ENCODE results near the gene TSPAN5. TPM values are rescaled to one million over a fixed set of nuclear protein-coding genes. Genes with fewer than 3 reads are reported as not detected.
A peak's percentile ranks its signal among the peaks of the same experiment; 100 is the strongest.

Gene TSPAN5
- total and polyA plus RNA-seq, 2 of the 4 experiments (the other 2 are of a cell fraction): 64.8 to 79.6 TPM

GRCh38 chr4:98642991-98643426, 15.4 kb downstream of the TSPAN5 start:
- Histone ChIP-seq H2BK120ac (ENCODE audit: low read depth, low read length) (no peak overlapping the region), H3K9me1 (ENCODE audit: insufficient read depth, low read length) (peaks cover 11% of the 10 kb centered on the region), H3K9me3 (ENCODE audit: control insufficient read depth, insufficient read depth, low read length) (no peaks in the 10 kb centered on the region), H4K5ac (ENCODE audit: low read depth, low read length) (no peak overlapping the region), H3K4ac (ENCODE audit: low read depth, low read length) (no peak overlapping the region), H3K56ac (ENCODE audit: extremely low read depth, insufficient read depth, low read length) (no peak overlapping the region), H3K27ac (ENCODE audit: insufficient read depth, low read length) (no peak overlapping the region; the same call in 1 of the 2 replicates), H3K4me2 (ENCODE audit: low read depth, low read length) (peak overlapping the region; percentile 49; the same call in 1 of the 2 replicates), H3K4me1 (ENCODE audit: control insufficient read depth, insufficient read depth, low read length) (peaks cover 16% of the 10 kb centered on the region), H3K79me1 (ENCODE audit: low read depth in 1 of 2, low read length in 2 of 2) (peaks cover 24 to 76% of the 10 kb centered on the region in 2 experiments), H3K36me3 (ENCODE audit: control insufficient read depth, insufficient read depth, low read length) (peaks cover 6% of the 10 kb centered on the region; the same call in 1 of the 2 replicates), H2BK5ac (ENCODE audit: low read depth, low read length, poor library complexity, severe bottlenecking) (peak overlapping the region; percentile 74), H3K4me3 (ENCODE audit: insufficient read depth, low read depth, low read length) (no peak overlapping the region), H2AFZ (replicated peaks; ENCODE audit: low read length, poor library complexity) (no peak overlapping the region), H2AK9ac (replicated peaks; ENCODE audit: low read depth, low read length, poor library complexity) (no peak overlapping the region), H4K91ac (ENCODE audit: insufficient read depth, low read depth, low read length) (no peak overlapping the region), H2BK20ac (ENCODE audit: low read depth, low read length) (no peak overlapping the region), H3K18ac (ENCODE audit: low read depth, low read length) (no peak overlapping the region), H3K23ac (ENCODE audit: low read depth, low read length) (no peak overlapping the region), H4K8ac (ENCODE audit: low read depth in 2 of 2, low read length in 2 of 2) (no peak overlapping the region), H3K27me3 (ENCODE audit: control insufficient read depth, insufficient read depth, low read length) (no peaks in the 10 kb centered on the region), H2BK15ac (ENCODE audit: low read depth, low read length) (no peak overlapping the region), H4K20me1 (ENCODE audit: insufficient read depth, low read length) (peaks cover 19% of the 10 kb centered on the region; the same call in 1 of the 2 replicates), H3K14ac (replicated peaks; ENCODE audit: low read depth, low read length) (peak overlapping the region; percentile 27; the same call in 1 of the 2 replicates), H2AK5ac (ENCODE audit: low read depth, low read length) (no peak overlapping the region), H3K9ac (ENCODE audit: low read depth, low read length) (no peak overlapping the region)
- peak; percentile 89 for DNase-seq
- in situ Hi-C loops (cut with MboI; ENCODE audit: low sequenced_read_pairs): no loop called here
- TF ChIP-seq MAFK (IDR thresholded peaks at IDR 0.05; ENCODE audit: low read depth, low read length) (no peak), MAZ (IDR thresholded peaks at IDR 0.05; ENCODE audit: borderline replicate concordance, low read depth, low read length) (no peak), BHLHE40 (IDR thresholded peaks at IDR 0.05; ENCODE audit: low read depth, low read length) (peak; percentile 23; the same call in 1 of the 2 replicates), SMC3 (IDR thresholded peaks at IDR 0.05; ENCODE audit: low read depth, low read length) (no peak), MXI1 (IDR thresholded peaks at IDR 0.05; ENCODE audit: borderline replicate concordance, low read depth, low read length) (no peak), CHD1 (IDR thresholded peaks at IDR 0.05; ENCODE audit: low read depth, low read length) (no peak), POLR2A (IDR thresholded peaks at IDR 0.05; ENCODE audit: low read depth, low read length) (no peak), RAD21 (IDR thresholded peaks at IDR 0.05; ENCODE audit: low read length) (no peak), RCOR1 (IDR thresholded peaks at IDR 0.05; ENCODE audit: insufficient replicate concordance, low read length) (no peak), RFX5 (IDR thresholded peaks at IDR 0.05; ENCODE audit: low read depth, low read length) (no peak), ELK1 (IDR thresholded peaks at IDR 0.05; ENCODE audit: borderline replicate concordance, low read depth, low read length) (no peak), NFE2L2 (IDR thresholded peaks at IDR 0.05; ENCODE audit: low read depth, low read length) (peak; percentile 16; the same call in 1 of the 2 replicates), FOS (IDR thresholded peaks at IDR 0.05; ENCODE audit: low read depth, low read length) (peak; percentile 81), CEBPB (IDR thresholded peaks at IDR 0.05; ENCODE audit: low read depth, low read length) (peak; percentile 94)
- TF ChIP-seq, protein P1, sequence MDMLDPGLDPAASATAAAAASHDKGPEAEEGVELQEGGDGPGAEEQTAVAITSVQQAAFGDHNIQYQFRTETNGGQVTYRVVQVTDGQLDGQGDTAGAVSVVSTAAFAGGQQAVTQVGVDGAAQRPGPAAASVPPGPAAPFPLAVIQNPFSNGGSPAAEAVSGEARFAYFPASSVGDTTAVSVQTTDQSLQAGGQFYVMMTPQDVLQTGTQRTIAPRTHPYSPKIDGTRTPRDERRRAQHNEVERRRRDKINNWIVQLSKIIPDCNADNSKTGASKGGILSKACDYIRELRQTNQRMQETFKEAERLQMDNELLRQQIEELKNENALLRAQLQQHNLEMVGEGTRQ (IDR thresholded peaks at IDR 0.05; ENCODE audit: low read depth, low read length): no peak
- TF ChIP-seq, protein P2, sequence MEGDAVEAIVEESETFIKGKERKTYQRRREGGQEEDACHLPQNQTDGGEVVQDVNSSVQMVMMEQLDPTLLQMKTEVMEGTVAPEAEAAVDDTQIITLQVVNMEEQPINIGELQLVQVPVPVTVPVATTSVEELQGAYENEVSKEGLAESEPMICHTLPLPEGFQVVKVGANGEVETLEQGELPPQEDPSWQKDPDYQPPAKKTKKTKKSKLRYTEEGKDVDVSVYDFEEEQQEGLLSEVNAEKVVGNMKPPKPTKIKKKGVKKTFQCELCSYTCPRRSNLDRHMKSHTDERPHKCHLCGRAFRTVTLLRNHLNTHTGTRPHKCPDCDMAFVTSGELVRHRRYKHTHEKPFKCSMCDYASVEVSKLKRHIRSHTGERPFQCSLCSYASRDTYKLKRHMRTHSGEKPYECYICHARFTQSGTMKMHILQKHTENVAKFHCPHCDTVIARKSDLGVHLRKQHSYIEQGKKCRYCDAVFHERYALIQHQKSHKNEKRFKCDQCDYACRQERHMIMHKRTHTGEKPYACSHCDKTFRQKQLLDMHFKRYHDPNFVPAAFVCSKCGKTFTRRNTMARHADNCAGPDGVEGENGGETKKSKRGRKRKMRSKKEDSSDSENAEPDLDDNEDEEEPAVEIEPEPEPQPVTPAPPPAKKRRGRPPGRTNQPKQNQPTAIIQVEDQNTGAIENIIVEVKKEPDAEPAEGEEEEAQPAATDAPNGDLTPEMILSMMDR (conservative IDR thresholded peaks at IDR 0.05; ENCODE audit: low read depth, low read length): no peak
- POLR2A ChIA-PET (ENCODE audit: unreplicated experiment): no interaction called here
- no TSS peak for BruUV-seq (replicated peaks)
- intact Hi-C loops (cut with micrococcal nuclease): no loop called here
- dilution Hi-C loops (cut with HindIII; ENCODE audit: low sequenced_read_pairs, unreplicated experiment): no loop called here
- peak; percentile 79 for ATAC-seq (ENCODE audit: low read depth)
- no CpG with 5 or more reads among the region's 4 CpGs for WGBS, 2 experiments (ENCODE audit: extremely low coverage in 2 of 2, insufficient read length in 1 of 2)
- CTCF ChIA-PET: no interaction called here

Data from IMR-90 (cell line).